GM19397 (cell line): ENCODE data around the gene GPR150.

ENCODE experiments used
- ATAC-seq: cut with Tn5 transposase; IDR thresholded peaks from one replicate; pipeline ENCODE4 v1.9.1; 2021; ENCODE audit warnings: mild to moderate bottlenecking, moderate library complexity; ENCODE audit not compliant: unreplicated experiment

GPR150 gene

GRCh38 chr5:95620030-95620869 lies at the start of gene GPR150:
TSS of gene GPR150 (plus strand) at chr5:95620087. CDS start at chr5:95620276, 189 bp downstream.
- ATAC-seq = peak; percentile 73

DNA sequence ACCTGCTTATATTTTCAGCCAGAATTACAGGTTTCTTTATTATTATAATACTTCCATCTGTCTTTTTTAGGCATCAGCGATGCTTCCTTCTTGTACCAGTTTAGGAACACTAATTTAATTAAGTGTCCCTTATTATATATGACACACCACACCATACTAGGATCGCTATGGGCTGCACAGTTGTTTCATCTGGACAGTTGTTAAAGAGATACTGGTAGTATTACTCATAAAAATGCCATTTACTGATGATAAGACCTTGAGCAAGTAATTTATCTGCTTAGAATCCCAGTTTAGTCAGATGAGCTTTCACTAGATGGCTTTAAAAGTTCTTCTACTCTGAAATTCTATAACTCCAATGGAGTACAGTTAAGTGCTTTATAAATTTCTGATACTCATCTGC lies 47.9 kb upstream of the GPR150 start:
- no peak for ATAC-seq

DNA sequence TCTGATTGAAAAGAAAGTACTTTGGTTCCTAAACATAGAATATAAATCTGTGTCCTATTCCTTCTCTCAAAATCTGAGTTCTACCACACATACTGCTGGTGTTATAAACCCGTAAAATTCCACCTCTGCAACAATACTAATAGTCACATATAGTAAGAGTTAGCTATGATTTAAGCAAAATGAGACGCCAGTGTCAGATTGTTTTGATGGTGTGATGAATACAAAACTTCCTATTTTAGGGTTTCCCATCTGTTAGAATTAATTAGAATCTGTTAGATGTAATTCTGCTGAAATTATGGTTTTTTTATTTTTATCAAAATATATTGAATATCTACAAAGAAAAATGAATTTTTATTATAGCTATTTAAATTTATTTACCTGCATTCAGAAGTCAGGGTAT lies 38.3 kb upstream of the GPR150 start:
- ATAC-seq = no peak

- ATAC-seq = no peak
Measured at GRCh38 chr5:95583992-95584391, 35.9 kb upstream of the GPR150 start.

DNA sequence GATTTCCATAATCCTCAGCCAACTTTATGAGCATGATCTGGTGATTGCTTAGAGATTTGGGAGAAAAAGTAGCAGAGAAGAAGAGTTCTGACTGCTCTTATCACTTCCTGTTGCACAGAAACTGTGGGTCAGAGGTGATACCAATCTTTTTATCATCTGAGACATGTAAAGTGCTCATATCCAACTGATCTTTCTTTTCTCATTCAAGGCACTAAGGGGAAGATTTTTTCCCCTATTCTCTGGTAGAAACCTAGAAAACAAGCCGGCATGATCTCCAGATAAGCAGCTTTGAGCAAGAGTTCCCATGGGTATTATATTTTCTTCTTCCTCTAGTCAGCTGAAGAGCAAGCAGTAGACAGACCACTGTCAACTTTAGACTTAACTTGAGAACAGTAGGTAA lies 29.0 kb upstream of the GPR150 start:
- ATAC-seq = no peak

DNA sequence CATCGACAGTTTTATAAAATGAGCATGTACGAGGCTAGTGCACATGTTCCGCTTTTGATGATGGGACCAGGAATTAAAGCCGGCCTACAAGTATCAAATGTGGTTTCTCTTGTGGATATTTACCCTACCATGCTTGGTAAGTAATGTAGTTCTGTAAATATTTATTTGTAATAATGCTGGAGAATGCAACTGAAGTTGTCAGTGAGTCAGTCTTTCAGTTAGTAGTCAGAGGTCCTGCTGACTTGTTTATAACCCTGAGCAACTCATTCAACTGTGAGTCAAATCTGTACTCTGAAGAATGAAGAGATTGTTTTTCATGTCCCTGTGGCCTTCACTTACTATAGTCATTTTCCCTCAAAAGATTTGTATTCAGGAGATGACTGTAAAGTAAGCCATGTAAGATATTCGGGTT lies 28.4 kb upstream of the GPR150 start:
- ATAC-seq = peak; percentile 60

- ATAC-seq = no peak
Measured at GRCh38 chr5:95595289-95595931, 24.5 kb upstream of the GPR150 start.

DNA sequence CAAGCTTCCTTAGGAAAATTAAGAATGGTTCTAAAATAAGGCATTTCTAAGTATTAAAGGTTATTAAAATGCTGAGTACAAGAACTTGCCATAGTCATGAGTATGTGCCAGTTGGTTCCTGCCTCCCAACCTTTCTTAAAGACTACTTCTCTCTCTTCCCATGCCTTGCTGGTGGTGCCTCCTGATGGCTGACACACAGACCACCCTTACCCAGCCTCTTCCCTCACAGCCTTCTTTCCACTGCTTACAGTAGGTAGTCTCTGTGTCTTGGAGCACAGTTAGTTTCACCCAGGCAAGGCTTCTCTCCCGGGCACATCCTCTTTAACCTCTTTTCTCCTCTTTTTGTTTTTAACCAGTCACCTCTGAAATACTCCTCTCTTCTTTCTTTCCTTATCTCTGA lies 20.6 kb upstream of the GPR150 start:
- ATAC-seq = no peak

DNA sequence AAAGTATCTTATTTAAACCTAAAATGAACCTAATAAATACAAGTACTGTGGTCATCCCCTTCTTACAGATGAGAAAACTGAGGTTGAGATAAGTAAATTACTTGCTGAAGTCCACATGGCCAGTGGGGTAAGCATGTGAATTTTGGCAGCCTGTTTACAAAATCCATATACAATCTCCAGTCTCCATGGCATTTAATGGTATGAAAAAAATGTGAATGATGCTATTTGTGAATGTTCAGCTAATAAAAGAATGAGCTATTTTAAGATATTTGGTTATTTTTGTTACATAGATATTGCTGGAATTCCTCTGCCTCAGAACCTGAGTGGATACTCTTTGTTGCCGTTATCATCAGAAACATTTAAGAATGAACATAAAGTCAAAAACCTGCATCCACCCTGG lies 19.3 kb upstream of the GPR150 start:
- ATAC-seq = no peak

- ATAC-seq = no peak
Measured at GRCh38 chr5:95605786-95606185, 14.1 kb upstream of the GPR150 start.

- ATAC-seq = no peak
Measured at GRCh38 chr5:95606419-95606818, 13.5 kb upstream of the GPR150 start.

DNA sequence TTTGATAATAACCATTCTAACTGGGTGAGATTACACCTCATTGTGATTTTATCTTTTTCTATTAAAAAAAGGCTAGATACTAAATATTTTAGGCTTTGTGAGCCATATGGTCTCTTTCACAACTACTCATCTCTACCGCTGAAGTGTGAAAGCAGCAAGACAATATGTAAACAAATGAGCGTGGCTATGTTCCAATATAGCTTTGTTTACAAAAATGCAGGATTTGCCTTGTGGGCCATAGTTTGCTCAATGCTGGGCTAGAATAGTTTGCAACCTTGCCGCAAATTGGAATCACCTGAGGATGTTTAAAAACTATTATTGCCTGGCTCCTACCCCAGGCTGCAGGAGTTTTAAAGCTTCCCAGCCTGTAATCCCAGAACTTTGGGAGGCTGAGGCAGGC lies 10.2 kb upstream of the GPR150 start:
- ATAC-seq = no peak

- no peak for ATAC-seq
Measured at GRCh38 chr5:95610546-95610945, 9.3 kb upstream of the GPR150 start.

DNA sequence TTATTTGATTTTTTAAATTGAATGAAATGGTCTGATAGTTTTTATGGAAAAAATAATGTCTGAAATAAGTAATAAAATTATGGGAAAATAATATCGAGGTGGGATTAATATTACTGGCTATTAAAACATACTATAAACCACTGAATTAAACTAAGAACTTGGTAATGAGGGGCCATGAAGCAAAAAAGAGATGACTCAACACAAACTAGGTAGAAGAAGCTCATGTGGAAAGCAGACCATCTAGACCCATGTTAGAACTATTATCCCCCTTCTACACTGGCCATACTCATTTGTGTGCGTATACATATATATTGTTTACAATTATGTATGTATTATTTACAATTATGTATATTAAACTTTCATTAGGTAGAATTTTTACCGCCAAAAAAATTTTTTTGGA lies 8.5 kb upstream of the GPR150 start:
- ATAC-seq = no peak

- ATAC-seq = no peak
Measured at GRCh38 chr5:95613514-95613913, 6.4 kb upstream of the GPR150 start.

DNA sequence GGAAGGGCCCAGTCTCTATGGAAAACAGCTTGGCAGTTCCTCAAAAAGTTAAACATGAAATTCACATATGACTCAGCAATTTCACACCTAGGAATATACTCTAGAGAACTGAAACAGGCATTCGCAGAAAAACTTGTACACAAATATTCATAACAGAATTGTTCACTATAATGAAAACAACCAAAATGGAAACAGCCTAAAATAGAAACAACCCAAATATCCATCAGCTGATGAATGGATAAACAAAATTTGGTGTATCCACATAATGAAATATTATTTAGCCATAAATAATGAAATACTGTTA lies 4.8 kb upstream of the GPR150 start:
- no peak for ATAC-seq

DNA sequence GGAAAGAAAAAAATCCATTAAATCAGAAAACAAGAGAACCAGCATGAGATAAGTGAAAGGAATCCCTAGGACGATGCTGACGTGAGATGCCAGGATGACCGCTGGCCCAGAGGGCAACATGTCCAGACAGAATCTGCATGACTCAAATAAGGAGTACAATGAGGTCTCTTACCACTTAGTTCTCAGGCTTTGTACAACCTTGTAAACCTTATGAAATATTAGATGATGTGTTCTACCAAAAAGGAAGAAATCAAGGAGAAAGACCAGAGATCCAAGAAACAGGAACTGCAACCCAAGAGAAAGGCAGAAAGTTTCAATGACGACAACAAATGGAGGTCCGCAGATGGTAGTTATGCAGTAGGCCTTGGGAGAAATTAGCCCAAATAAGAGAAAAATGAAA lies 2.8 kb upstream of the GPR150 start:
- no peak for ATAC-seq

- ATAC-seq = no peak
Measured at GRCh38 chr5:95619096-95619495, 791 bp upstream of the GPR150 start.

- no peak for ATAC-seq
Measured at GRCh38 chr5:95619514-95620029, 315 bp upstream of the GPR150 start.

- ATAC-seq = peak; percentile 47
Measured at GRCh38 chr5:95620870-95621838, 1.3 kb downstream of the GPR150 start.
